NCI-H1092 treated with DMSO at 0.1 percent for 48 hours (cell line): ENCODE data around the gene PLA1A.
"Not testable (repeated sequence)": the region's sequence is repeated elsewhere in the genome, so short reads cannot be mapped to it uniquely, and the experiment has no call there.

Experiments
- DNase-seq: peaks from one replicate; lab custom pipeline; 2025; lab: John Stamatoyannopoulos, UW

Gene PLA1A

GRCh38 chr3:119597548-119598288 lies at the start of gene PLA1A:
PLA1A (plus strand) TSS chr3:119597885; CDS start chr3:119597914, 29 bp downstream.
- DNase-seq, result no peak

- no peak for DNase-seq
These were observed 49.3 kb upstream of the PLA1A start for GRCh38 chr3:119548341-119548740.

GRCh38 chr3:119550192-119550910 lies 47.3 kb upstream of the PLA1A start:
- DNase-seq, result no peak

- no peak for DNase-seq
These were observed 46.1 kb upstream of the PLA1A start for GRCh38 chr3:119551598-119551997.

- DNase-seq, result not testable (repeated sequence)
These were observed 44.8 kb upstream of the PLA1A start for GRCh38 chr3:119552928-119553327.

GRCh38 chr3:119553823-119554415 lies 43.8 kb upstream of the PLA1A start:
- no peak for DNase-seq

GRCh38 chr3:119555309-119555735 lies 42.4 kb upstream of the PLA1A start:
- no peak for DNase-seq

GRCh38 chr3:119555929-119556328 lies 41.8 kb upstream of the PLA1A start:
- no peak for DNase-seq

- DNase-seq, result no peak
These were observed 40.4 kb upstream of the PLA1A start for GRCh38 chr3:119557192-119557876.

- no peak for DNase-seq
These were observed 39.8 kb upstream of the PLA1A start for GRCh38 chr3:119557877-119558269.

GRCh38 chr3:119558626-119559317 lies 38.9 kb upstream of the PLA1A start:
- DNase-seq, result no peak

- DNase-seq, result no peak
These were observed 38.2 kb upstream of the PLA1A start, which contains the start of gene CD80 for GRCh38 chr3:119559441-119559963. CD80 (minus strand) TSS chr3:119559614; CDS start chr3:119557728, 1,886 bp downstream.

- DNase-seq, result no peak
These were observed 37.5 kb upstream of the PLA1A start for GRCh38 chr3:119560160-119560559.

GRCh38 chr3:119562307-119562961 lies 35.3 kb upstream of the PLA1A start:
- DNase-seq, result no peak

- not testable (repeated sequence) for DNase-seq
These were observed 34.4 kb upstream of the PLA1A start for GRCh38 chr3:119563334-119563733.

- DNase-seq, result no peak
These were observed 28.5 kb upstream of the PLA1A start for GRCh38 chr3:119569156-119569555.

GRCh38 chr3:119570229-119570628 lies 27.5 kb upstream of the PLA1A start:
- DNase-seq, result no peak

GRCh38 chr3:119571230-119571629 lies 26.5 kb upstream of the PLA1A start:
- DNase-seq, result no peak

- DNase-seq, result no peak
These were observed 26.0 kb upstream of the PLA1A start for GRCh38 chr3:119571688-119572087.

- DNase-seq, result no peak
These were observed 22.2 kb upstream of the PLA1A start for GRCh38 chr3:119575507-119575906.
